ENCODE measurements around the gene PRDX6.

PRDX6 gene

GRCh38 chr1:173488001-173488400, 10.9 kb downstream of the PRDX6 start:
- no peaks in the 10 kb centered on the region for H3K9me3 ChIP-seq (ENCODE audit: insufficient read depth, low read length)
- H3K27me3 ChIP-seq (ENCODE audit: low read length) = no peaks in the 10 kb centered on the region
- H3K36me3 ChIP-seq (ENCODE audit: low read length) = peaks cover 35% of the 10 kb centered on the region
- H3K79me2 ChIP-seq (ENCODE audit: insufficient read depth, low read length) = no peaks in the 10 kb centered on the region
- no peak overlapping the region for H3K27ac ChIP-seq (ENCODE audit: low read depth, low read length)
- no peak overlapping the region for H3K4me3 ChIP-seq (ENCODE audit: insufficient read depth, low read length, poor library complexity, severe bottlenecking)
- TF ChIP-seq CTCF (IDR thresholded peaks at IDR 0.05; ENCODE audit: insufficient read depth, low read length, poor library complexity, severe bottlenecking) (no peak), EZH2phosphoT487 (conservative IDR thresholded peaks at IDR 0.05; ENCODE audit: low read length) (no peak)
- no peaks in the 10 kb centered on the region for H4K20me1 ChIP-seq (ENCODE audit: low read depth, low read length)
- H3K4me2 ChIP-seq (ENCODE audit: low read depth, low read length, poor library complexity, severe bottlenecking) = no peak overlapping the region
- H2AFZ ChIP-seq (ENCODE audit: low read depth, low read length, severe bottlenecking) = no peak overlapping the region
- no peak overlapping the region for H3K9ac ChIP-seq (ENCODE audit: low read length)
- H3K9me2 ChIP-seq (replicated peaks; ENCODE audit: insufficient read depth, low read length) = no peaks in the 10 kb centered on the region
- H3F3A ChIP-seq (ENCODE audit: insufficient read depth) = no peaks in the 10 kb centered on the region

- Histone ChIP-seq H2AFZ (ENCODE audit: low read depth, low read length, severe bottlenecking) (no peak overlapping the region), H4K20me1 (ENCODE audit: low read depth, low read length) (no peaks in the 10 kb centered on the region), H3K9me2 (replicated peaks; ENCODE audit: insufficient read depth, low read length) (no peaks in the 10 kb centered on the region), H3K36me3 (ENCODE audit: low read length) (peaks cover 28% of the 10 kb centered on the region), H3K4me2 (ENCODE audit: low read depth, low read length, poor library complexity, severe bottlenecking) (no peak overlapping the region), H3K9me3 (ENCODE audit: insufficient read depth, low read length) (no peaks in the 10 kb centered on the region), H3K27me3 (ENCODE audit: low read length) (no peaks in the 10 kb centered on the region), H3F3A (ENCODE audit: insufficient read depth) (no peaks in the 10 kb centered on the region), H3K9ac (ENCODE audit: low read length) (no peak overlapping the region), H3K4me3 (ENCODE audit: insufficient read depth, low read length, poor library complexity, severe bottlenecking) (no peak overlapping the region), H3K27ac (ENCODE audit: low read depth, low read length) (no peak overlapping the region), H3K79me2 (ENCODE audit: insufficient read depth, low read length) (no peaks in the 10 kb centered on the region)
- TF ChIP-seq CTCF (IDR thresholded peaks at IDR 0.05; ENCODE audit: insufficient read depth, low read length, poor library complexity, severe bottlenecking) (no peak), EZH2phosphoT487 (conservative IDR thresholded peaks at IDR 0.05; ENCODE audit: low read length) (no peak)
Measured at GRCh38 chr1:173489149-173489600, 12.0 kb downstream of the PRDX6 start.

GRCh38 chr1:173489929-173490328, 12.8 kb downstream of the PRDX6 start:
- no peak overlapping the region for H3K4me3 ChIP-seq (ENCODE audit: insufficient read depth, low read length, poor library complexity, severe bottlenecking)
- no peaks in the 10 kb centered on the region for H4K20me1 ChIP-seq (ENCODE audit: low read depth, low read length)
- no peak overlapping the region for H3K4me2 ChIP-seq (ENCODE audit: low read depth, low read length, poor library complexity, severe bottlenecking)
- no peaks in the 10 kb centered on the region for H3F3A ChIP-seq (ENCODE audit: insufficient read depth)
- H3K79me2 ChIP-seq (ENCODE audit: insufficient read depth, low read length) = no peaks in the 10 kb centered on the region
- H3K36me3 ChIP-seq (ENCODE audit: low read length) = peaks cover 28% of the 10 kb centered on the region
- no peaks in the 10 kb centered on the region for H3K9me2 ChIP-seq (replicated peaks; ENCODE audit: insufficient read depth, low read length)
- TF ChIP-seq EZH2phosphoT487 (conservative IDR thresholded peaks at IDR 0.05; ENCODE audit: low read length) = no peak
- TF ChIP-seq CTCF (IDR thresholded peaks at IDR 0.05; ENCODE audit: insufficient read depth, low read length, poor library complexity, severe bottlenecking) = no peak
- H3K9me3 ChIP-seq (ENCODE audit: insufficient read depth, low read length) = no peaks in the 10 kb centered on the region
- no peak overlapping the region for H3K9ac ChIP-seq (ENCODE audit: low read length)
- H3K27me3 ChIP-seq (ENCODE audit: low read length) = no peaks in the 10 kb centered on the region
- H2AFZ ChIP-seq (ENCODE audit: low read depth, low read length, severe bottlenecking) = no peak overlapping the region
- no peak overlapping the region for H3K27ac ChIP-seq (ENCODE audit: low read depth, low read length)
